GM03348 (cell line): ENCODE measurements around the gene DIS3L2.
"Not testable (repeated sequence)": the region's sequence is repeated elsewhere in the genome, so short reads cannot be mapped to it uniquely, and the experiment has no call there.

Source experiments
- DNase-seq: peaks from one replicate; pipeline ENCODE4 v3.0.0; 2012; ENCODE audit warnings: low spot score

DIS3L2 gene

DNA sequence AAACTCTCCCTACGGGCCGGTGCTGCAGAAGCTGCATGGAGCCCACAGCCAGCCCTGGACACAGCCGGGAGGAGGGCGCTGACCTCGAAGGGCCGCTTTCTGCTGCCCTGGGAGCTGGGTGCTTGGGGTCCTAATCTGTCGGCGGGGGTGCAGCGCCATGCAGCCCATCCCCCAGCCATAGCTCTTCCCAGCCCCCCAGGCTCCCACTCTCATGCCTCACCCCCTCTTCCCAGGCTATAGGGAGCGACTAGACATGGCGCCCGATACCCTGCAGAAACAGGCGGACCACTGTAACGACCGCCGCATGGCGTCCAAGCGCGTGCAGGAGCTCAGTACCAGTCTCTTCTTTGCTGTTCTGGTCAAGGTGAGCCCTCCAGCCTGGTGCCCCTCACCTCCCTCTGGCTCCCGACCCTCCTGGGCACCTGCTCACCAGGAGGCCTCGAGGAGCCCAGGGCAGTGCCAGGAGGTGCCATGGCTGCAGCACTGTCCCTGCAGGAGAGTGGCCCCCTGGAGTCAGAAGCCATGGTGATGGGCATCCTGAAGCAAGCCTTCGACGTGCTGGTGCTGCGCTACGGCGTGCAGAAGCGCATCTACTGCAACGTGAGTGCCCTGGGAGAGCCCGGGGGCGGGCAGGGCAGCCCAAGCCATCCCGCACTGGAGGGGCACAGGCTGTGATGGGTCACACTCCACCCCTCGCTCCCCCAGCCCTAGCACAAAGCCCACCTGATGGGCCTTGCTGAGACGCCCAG lies 372.8 kb downstream of the DIS3L2 start:
- DNase-seq: not testable (repeated sequence)

DNA sequence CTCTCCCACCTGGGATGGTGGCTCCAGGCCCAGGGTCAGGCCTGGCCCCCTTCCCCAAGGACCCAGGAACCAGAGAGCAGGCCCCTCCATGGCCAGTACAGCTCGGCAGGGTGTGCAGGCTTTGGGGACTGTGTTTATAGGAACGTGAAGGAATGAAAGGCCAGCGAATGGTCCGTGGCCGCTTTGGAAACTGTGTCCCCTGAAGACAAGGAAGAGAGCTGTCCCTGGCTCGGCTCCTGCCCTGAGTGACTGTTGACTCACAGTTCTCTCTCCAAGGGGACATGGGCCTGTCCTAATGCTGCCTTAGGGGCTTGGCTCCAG lies 373.3 kb downstream of the DIS3L2 start:
- DNase-seq: not testable (repeated sequence)

- DNase-seq: not testable (repeated sequence)
Measured at GRCh38 chr2:232335206-232335858, 373.8 kb downstream of the DIS3L2 start.

- no peak for DNase-seq
Measured at GRCh38 chr2:232335859-232336215, 374.3 kb downstream of the DIS3L2 start.

DNA sequence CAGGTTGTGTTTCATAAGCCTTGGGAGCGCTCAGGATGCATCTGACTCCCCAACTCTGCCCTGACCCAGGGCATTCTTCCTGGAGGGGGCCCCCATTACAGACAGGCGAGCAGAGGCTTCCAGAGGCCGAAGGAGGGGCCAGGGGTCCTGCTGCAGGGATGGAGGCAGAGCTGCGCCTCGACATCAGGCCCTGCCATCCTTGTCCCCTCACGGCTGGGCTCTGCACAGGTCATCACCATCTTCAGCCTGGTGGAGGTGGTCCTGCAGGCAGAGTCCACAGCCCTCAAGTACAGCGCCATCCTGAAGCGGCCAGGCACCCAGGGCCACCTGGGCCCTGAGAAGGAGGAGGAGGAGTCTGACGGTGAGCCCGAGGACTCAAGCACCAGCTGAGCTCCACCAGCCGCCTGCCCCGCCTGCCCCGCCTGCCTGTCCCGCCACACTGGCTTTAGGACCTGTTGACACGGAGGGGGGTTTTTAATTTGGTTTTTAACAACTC lies 374.8 kb downstream of the DIS3L2 start:
- no peak for DNase-seq

DNA sequence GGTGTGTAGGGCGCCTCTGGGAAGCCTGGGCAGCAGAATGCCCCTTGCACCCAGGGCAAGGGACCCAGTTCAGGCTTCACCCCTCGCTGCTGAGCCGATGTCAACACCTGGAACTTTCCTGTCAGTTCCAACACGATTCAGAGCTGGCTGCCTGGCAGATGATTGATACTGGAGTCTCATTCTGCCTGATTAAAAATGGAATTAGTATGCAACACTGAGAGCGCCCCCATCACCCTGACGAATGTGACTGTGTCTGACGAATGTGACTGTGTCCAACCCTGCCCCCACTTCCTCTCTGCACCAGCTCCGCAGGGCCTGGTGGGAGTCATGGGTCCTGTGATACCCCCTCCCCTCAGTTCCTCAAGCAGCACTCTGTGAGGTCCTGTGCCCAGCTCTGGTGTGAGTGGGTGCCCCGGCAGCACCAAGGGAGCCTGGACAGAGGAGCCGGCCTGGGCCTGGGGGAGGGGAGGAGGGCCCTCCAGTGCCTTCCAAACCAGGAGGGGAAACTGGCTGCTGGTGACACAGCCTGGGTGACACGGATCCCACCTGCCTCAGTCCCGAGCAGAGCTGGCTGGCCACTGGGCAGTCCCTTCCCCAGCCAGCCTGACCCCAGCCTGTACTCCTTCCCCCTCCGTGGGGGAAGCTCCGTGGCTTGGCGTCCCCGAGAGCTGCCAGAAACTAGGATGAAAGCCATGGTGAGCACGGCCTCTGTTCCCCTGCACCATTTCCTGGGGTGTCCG lies 375.6 kb downstream of the DIS3L2 start:
- DNase-seq: no peak

- not testable (repeated sequence) for DNase-seq
Measured at GRCh38 chr2:232338094-232338758, 376.7 kb downstream of the DIS3L2 start.

- DNase-seq: no peak
Measured at GRCh38 chr2:232338759-232339106, 377.2 kb downstream of the DIS3L2 start.

DNA sequence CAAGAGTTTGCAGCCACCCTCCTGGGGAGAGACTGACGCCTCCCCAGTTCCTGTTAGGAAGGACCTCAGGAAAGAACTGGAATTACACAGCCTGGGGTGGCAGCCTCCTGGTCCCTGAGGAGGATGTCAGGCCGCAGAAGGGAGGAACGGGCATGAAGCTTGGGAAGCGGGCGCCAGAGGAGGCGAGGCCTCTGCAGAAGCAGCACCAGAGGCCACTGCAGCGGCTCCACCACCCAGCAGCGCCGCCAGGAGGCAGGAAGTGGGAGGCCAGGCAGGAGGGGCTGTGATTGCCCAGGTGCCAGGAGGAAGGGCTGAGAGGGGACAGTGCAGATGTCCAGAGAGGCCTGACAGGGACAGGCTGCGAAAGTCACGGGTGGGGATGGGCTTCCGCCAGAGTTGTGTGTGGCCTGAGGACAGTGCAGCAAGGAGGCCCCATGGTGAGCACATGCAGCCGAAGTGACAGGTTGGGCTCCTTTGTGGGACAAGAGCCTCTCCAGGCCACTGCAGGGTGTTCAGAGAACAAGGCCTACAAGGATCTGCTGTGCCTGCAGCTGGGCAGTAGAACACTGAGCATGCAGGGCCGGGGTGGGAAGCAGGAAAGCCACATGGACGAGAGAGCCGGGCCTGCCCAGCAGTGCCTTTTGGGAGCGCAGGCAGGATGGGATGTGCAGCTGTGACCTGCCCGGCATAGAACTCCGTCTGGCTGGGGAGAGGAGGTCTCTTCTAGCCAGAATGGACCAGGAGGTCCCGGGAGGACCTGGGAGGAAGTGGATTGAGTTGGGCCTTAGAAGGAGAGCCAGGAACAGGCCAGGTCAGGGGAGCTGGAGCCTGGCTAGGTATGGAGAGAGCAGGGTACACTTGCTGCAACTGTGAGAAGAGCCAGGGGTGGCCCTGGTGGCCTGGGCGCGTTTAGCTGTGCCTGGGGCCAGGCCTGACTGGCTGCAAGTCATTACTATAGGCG lies 377.9 kb downstream of the DIS3L2 start:
- no peak for DNase-seq

DNA sequence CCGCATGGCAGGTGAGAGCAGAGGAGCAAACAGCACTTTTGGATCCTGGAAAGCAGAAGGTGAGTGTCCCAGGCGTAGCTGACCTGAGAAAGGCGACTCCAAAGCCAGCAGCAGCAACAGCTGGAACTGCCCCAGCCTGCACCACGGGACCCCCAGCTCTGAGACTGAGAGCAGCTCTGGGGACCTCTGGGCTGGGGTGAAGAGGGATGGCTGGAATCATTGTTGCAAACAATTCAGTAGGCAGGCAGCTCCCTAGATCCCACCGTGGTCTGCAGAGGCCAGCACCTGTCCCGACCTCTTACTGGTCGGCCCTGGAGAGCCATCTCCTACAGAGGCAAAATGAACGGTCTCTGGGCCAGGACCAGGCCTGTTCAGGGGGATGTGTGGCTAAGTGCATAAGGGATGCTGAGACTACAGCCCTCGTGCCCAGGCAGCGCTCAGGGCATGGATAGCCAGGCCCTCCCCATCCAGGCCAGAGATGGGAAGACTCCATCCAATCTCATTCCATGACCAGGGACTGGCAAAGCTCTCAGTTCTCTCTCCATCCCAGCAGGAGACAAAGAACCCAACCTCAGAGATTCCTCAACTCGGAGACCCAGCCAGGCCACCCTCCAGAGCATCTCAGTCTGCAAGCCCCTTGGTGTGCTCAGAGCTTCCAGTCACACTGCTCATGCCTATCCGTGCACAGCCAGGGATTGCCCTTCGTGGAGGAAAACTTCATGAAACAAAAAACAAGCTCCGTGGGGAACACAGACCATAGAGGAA lies 378.8 kb downstream of the DIS3L2 start:
- DNase-seq: no peak

DNA sequence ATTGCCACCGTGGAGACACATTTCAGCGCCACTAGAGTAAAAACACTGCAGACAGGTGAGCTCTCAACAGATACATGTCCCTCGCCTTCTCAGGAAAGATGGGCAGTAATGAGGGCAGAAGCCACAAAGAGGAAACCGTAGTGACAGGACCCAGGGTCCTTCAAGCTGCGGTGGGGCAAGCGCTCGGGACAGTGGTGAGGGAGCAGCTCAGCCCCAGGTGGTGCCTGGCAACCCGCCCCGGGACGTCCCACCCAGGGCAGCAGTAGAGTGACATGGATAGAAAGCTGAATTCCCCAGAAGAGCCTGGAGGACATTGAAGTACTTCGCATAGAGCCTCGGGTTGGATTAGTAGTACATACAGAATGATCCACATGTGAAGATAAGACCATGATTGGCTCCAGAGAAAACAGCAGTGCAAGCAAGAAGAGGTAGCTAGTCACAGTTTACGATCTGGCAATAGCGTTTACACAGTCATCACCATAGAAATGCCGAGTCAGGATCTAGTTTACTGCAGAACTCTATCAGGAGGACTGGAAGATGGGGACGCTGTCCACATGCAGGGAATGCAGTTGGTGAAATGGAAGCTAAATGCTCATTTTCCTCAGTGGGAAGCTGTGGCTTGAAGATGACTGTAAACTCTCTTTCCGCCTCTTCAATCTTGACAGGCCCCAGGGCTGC lies 379.7 kb downstream of the DIS3L2 start:
- no peak for DNase-seq

DNA sequence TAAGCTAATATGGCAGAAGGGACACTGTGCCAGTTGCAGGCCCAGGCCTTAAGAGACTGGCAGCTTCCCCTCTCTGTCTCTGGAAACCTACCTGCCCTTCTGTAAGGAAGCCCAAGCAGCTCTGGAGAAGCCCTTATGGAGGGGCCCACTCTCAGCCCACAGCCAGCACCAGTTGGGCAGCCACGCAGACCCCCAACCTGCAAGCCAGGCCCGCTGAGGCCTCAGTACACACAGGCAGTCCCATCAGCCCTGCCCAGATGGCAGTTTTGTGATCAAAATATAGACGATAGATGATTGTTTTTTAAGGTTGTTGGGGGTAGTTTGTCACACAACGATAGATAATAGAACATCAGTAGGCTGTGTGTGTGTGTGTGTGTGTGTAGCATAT lies 380.2 kb downstream of the DIS3L2 start:
- no peak for DNase-seq

DNA sequence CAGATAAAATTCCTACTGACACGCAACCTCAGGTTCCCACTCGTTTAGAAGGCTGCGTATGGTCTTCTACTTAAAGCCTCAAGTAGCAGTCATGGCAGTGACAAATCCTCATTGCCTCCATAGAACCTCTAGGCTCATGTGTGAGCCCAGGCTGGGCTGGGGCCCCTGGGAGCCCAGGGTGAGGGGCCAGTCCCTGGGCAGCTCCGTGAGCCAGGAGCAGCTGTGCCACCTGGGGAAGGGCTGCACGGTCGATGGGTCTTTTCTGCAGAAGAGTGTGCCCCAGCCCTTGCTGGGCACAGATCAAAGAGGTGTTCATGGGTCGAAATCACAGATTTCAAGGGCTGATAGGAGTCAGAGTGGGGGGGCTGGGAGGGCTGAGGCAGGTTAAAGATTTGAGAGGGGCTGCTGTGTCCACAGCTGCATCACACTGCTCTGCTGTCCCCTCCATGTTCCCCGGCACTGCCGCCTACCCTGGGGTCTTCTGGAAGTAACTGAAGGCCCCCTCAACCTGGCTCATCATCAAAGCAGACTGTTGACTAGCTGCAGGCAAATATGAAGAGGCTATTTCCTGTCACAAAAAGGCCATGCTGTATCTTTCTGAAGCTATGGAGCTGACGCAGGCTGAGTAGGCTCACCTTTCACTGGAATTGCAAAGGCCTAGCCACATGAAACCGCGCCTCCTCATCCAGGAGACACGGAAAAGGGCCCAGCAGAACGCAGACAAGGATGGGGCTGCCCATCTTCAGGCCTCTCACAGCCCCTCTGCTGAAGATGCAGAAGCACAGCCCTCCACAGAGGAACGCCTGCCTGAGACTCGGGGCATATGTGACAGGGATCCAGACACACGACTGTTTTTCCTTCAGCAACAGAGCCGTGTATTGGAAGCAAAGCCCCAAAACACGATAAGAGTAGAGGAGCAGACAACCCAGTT lies 381.4 kb downstream of the DIS3L2 start:
- DNase-seq: no peak

- DNase-seq: no peak
Measured at GRCh38 chr2:232343821-232344220, 382.3 kb downstream of the DIS3L2 start.

GRCh38 chr2:232345251-232345650 lies 383.7 kb downstream of the DIS3L2 start:
- DNase-seq: no peak

GRCh38 chr2:232347369-232347768 lies 385.9 kb downstream of the DIS3L2 start:
- DNase-seq: no peak

- DNase-seq: no peak
Measured at GRCh38 chr2:232348936-232349335, 387.4 kb downstream of the DIS3L2 start.

DNA sequence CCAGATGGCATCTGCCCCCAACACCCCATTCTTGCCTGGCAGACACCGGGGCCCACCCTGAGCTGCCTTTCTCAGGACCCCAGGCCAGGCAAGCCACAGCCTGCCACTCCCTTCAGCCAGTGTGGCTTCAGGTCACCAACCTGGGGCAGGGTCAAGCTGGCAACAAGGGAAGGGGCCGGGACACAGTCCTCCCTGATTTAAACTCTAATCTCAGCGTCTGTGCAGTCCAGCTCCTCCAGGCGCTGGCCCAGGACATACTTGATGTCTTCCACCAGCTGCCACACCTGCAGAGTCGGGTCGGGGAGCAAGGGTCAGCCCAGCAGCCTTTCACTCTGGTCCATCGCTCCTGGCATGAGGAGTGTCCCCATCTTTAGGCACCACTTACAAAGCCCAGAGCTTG lies 388.0 kb downstream of the DIS3L2 start:
- DNase-seq: no peak
